Measurements from ENCODE around the gene PRR18.

DNA sequence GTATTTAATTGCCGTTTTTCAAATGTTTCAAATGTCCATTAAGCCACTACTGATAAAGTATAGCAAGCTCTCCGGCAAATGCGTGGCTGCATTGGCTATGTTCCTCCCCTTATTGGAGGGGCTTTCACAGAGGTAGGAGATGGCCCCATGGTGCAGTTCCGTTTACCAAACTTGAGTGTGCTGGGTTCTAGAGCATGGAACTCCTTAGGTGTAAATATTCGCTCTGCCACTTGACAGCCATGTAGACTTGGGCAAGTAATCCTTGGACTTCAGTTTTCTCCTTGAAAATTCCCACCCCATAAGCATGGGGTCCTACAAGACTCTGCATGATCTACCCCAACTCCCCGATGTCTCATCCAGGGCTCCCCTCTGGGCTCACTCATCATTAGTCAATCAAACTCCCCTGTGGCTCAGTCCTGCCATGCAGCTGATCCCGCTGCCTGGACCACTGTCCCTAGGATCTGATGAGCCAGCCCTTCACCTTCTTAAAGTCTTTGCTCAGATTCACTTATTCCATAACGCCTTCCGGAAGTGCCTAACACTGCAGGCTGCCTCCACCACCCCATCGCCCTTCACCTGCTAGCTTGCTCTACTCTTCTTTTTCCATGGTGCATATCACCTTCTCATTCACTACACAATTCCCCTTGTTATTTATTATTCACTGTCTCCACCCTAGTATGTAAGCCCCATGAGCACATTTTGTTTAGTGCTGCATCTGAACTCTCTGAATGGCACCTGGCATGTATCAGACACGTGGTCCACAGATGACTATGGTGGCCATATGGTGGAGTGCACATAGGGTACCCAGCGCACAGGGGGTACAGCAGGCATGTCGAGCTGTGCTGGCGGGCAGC, 18.8 kb downstream of the PRR18 start:
- TF ChIP-seq CTCF (IDR thresholded peaks at IDR 0.05; ENCODE audit: borderline replicate concordance, extremely low read depth, low read length, poor library complexity, severe bottlenecking) (no peak), EZH2 (IDR thresholded peaks at IDR 0.05; ENCODE audit: borderline replicate concordance, low read depth, low read length, severe bottlenecking) (no peak)
